Osteocyte (in vitro differentiated cells): ENCODE data around the gene RNASE4. TPM values are rescaled to one million over a fixed set of nuclear protein-coding genes. Genes with fewer than 3 reads are reported as not detected.
"Not testable (repeated sequence)": the region's sequence is repeated elsewhere in the genome, so short reads cannot be mapped to it uniquely, and the experiment has no call there.

ENCODE experiments used
- DNase-seq: peaks from one replicate; pipeline ENCODE4 v3.0.0; 2021; ENCODE audit warnings: mixed read lengths; ENCODE audit not compliant: unreplicated experiment; ENCODE audit errors: extremely low spot score
- H3K27ac Mint-ChIP-seq: one replicate; pipeline ENCODE4 v1.8.0; 2021; ENCODE audit warnings: mild to moderate bottlenecking, mixed read lengths; ENCODE audit not compliant: unreplicated experiment
- H3K27me3 Mint-ChIP-seq: one replicate; pipeline ENCODE4 v1.8.0; 2021; ENCODE audit warnings: mixed read lengths; ENCODE audit not compliant: unreplicated experiment
- H3K36me3 Mint-ChIP-seq: one replicate; pipeline ENCODE4 v1.8.0; 2021; ENCODE audit warnings: mixed read lengths; ENCODE audit not compliant: unreplicated experiment
- H3K4me1 Mint-ChIP-seq: one replicate; pipeline ENCODE4 v1.8.0; 2021; ENCODE audit warnings: mixed read lengths; ENCODE audit not compliant: unreplicated experiment
- H3K4me3 Mint-ChIP-seq: one replicate; pipeline ENCODE4 v1.8.0; 2021; ENCODE audit warnings: mild to moderate bottlenecking, moderate library complexity, mixed read lengths; ENCODE audit not compliant: unreplicated experiment
- H3K9me3 Mint-ChIP-seq: one replicate; pipeline ENCODE4 v1.8.0; 2021; ENCODE audit warnings: mixed read lengths; ENCODE audit not compliant: unreplicated experiment
- total RNA-seq: library from RNA; stranded (reverse); gene quantifications from 2 replicates; pipeline ENCODE4 v1.2.1, GENCODE V29; 2021
- TF ChIP-seq, protein P1 (sequence below): fragments of 200-600 bp; sonication (generic); IDR thresholded peaks from 2 replicates; pipeline ENCODE4 v1.5.0; 2021; ENCODE audit warnings: antibody characterized with exemption, mild to moderate bottlenecking, moderate library complexity

The RNASE4 gene
- total RNA-seq, 1 donor from 2014 or later, result 17.8 TPM

- no peak for DNase-seq
- H3K27me3 Mint-ChIP-seq, result no peaks in the 10 kb centered on the region
- peaks cover 8% of the 10 kb centered on the region for H3K36me3 Mint-ChIP-seq
- H3K27ac Mint-ChIP-seq, result no peak overlapping the region
- H3K9me3 Mint-ChIP-seq, result no peaks in the 10 kb centered on the region
- H3K4me3 Mint-ChIP-seq, result no peak overlapping the region
- TF ChIP-seq, protein P1, sequence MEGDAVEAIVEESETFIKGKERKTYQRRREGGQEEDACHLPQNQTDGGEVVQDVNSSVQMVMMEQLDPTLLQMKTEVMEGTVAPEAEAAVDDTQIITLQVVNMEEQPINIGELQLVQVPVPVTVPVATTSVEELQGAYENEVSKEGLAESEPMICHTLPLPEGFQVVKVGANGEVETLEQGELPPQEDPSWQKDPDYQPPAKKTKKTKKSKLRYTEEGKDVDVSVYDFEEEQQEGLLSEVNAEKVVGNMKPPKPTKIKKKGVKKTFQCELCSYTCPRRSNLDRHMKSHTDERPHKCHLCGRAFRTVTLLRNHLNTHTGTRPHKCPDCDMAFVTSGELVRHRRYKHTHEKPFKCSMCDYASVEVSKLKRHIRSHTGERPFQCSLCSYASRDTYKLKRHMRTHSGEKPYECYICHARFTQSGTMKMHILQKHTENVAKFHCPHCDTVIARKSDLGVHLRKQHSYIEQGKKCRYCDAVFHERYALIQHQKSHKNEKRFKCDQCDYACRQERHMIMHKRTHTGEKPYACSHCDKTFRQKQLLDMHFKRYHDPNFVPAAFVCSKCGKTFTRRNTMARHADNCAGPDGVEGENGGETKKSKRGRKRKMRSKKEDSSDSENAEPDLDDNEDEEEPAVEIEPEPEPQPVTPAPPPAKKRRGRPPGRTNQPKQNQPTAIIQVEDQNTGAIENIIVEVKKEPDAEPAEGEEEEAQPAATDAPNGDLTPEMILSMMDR, result no peak
- H3K4me1 Mint-ChIP-seq, result no peaks in the 10 kb centered on the region
These were observed 14.6 kb downstream of the RNASE4 start for GRCh38 chr14:20698934-20699333.

- no peaks in the 10 kb centered on the region for H3K4me1 Mint-ChIP-seq
These were observed 15.6 kb downstream of the RNASE4 start for GRCh38 chr14:20699931-20700330.

GRCh38 chr14:20700965-20701364 lies 16.6 kb downstream of the RNASE4 start:
- H3K4me1 Mint-ChIP-seq, H3K27me3 Mint-ChIP-seq, H3K27ac Mint-ChIP-seq, H3K4me3 Mint-ChIP-seq, H3K9me3 Mint-ChIP-seq, H3K36me3 Mint-ChIP-seq, DNase-seq: not testable (repeated sequence)

More at GRCh38 chr14:20699931-20700330, 15.6 kb downstream of the RNASE4 start:
- no peak for DNase-seq
- Mint-ChIP-seq H3K27me3 (no peaks in the 10 kb centered on the region), H3K36me3 (peaks cover 8% of the 10 kb centered on the region), H3K9me3 (no peaks in the 10 kb centered on the region), H3K27ac (no peak overlapping the region), H3K4me3 (no peak overlapping the region)
- TF ChIP-seq, protein P1, result no peak

DNA sequence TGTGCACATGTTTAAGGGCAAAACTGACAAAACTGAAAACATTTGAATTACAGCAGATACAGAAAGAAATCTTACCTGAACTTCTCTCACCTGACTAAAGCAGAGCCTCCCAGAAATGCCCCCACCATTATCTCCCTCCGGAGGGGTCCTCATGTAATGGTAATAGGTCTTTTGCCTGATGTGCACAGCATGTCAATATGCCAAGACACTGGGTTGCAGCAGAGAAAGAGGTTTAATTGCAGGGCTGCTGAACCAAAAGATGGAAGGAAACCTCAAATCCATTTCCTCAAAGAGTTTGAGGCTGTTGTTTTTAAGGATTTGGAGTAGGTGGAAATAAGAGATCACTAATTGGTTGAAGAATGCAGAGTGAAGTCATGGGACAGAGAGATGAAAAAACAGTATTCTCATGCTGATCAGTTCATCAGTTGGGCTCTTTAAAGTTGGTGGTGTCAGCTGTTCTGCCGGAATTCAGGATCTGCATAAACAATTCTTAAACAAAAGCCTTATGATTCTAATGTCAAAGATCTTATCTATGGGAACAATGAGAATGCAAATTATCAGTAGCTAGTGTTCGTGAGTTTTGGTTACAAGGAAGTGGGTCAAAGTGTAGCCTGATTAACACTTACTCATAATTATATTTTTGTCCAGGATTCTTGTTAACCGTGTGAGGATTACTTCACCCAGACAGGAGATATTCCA lies 22.4 kb downstream of the RNASE4 start:
- TF ChIP-seq, protein P1, result no peak
- Mint-ChIP-seq H3K9me3 (no peaks in the 10 kb centered on the region), H3K4me3 (no peak overlapping the region), H3K27ac (no peak overlapping the region), H3K27me3 (no peaks in the 10 kb centered on the region), H3K4me1 (peaks cover 5% of the 10 kb centered on the region), H3K36me3 (no peaks in the 10 kb centered on the region)
- no peak for DNase-seq

DNA sequence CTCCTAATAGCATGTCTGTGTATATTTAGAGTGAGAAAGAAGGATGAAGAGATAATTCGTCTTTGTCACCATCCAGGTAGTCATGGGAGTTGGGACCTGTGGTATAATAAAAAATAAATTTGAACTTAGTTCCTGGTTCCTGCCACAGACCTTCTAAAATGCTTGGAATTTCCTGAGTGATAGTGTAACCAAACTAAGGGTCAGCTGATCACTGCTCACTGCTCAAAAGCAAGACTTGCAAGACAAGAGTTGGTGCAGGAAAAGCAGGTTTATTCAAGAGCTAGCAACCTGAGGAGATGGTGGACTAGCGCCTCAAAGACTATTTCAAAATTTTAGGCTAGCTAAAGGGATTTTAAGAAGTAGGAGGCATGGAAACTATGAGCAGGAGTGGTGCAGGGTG lies 23.3 kb downstream of the RNASE4 start:
- Mint-ChIP-seq H3K4me3 (no peak overlapping the region), H3K27me3 (no peaks in the 10 kb centered on the region), H3K36me3 (no peaks in the 10 kb centered on the region), H3K9me3 (no peaks in the 10 kb centered on the region), H3K4me1 (peaks cover 5% of the 10 kb centered on the region), H3K27ac (no peak overlapping the region)
- TF ChIP-seq, protein P1, result no peak
- DNase-seq, result no peak
